HCT116 (cell line): Measurements from ENCODE around the gene SORL1-AS1.

Source experiments
- ATAC-seq: fragments of 200-7000 bp; cut with Tn5 transposase; 2 replicates; pipeline ENCODE4 v1.9.1; 2020; ENCODE audit warnings: mild to moderate bottlenecking, moderate library complexity
- BruUV-seq: library from RNA; stranded (reverse); fragments of 400-500 nt; replicated peaks from 2 replicates; lab custom pipeline; 2021; lab: Mats Ljungman, UMichigan
- CTCF ChIA-PET: fragments of 300-600 bp; sonication (Branson Sonifier 250); formaldehyde crosslinking; loops from one replicate; lab custom pipeline; 2021; ENCODE audit warnings: antibody characterized with exemption; lab: Charles Lee
- POLR2A ChIA-PET: fragments of 300-600, 350-600 bp; sonication (Branson Sonifier 250); formaldehyde crosslinking; loops from one replicate; lab custom pipeline; 2021; ENCODE audit warnings: antibody characterized with exemption; lab: Charles Lee
- RAD21 ChIA-PET, 2 experiments: fragments of 300-600 bp; sonication (Branson Sonifier 250); formaldehyde crosslinking; loops; one replicate each; lab custom pipeline; 2023; ENCODE audit warnings: low total read pairs in 2 of 2; ENCODE audit not compliant: uncharacterized antibody in 2 of 2, unreplicated experiment in 2 of 2, low non-redundant PET in 1 of 2; lab: Charles Lee
- DNase-seq: peaks from one replicate; pipeline ENCODE4 v3.0.0-alpha.2; 2010; ENCODE audit warnings: low read depth, low spot score
- H2AFZ ChIP-seq: fragments of 200-600 bp; shearing (Covaris generic), sonication (generic); 2 replicates; pipeline ENCODE4 v1.6.1; 2017; ENCODE audit warnings: low read depth, mixed run types, mixed read lengths, antibody characterized with exemption, low read length; ENCODE audit not compliant: poor library complexity, severe bottlenecking
- H3K27ac ChIP-seq: 2 replicates; pipeline ENCODE4 v1.5.1; 2012; ENCODE audit warnings: low read depth, low read length
- H3K27me3 ChIP-seq: fragments of 200-600 bp; sonication (generic); 2 replicates; pipeline ENCODE4 v1.6.1; 2016; ENCODE audit warnings: mixed run types, low read length, mixed read lengths; ENCODE audit not compliant: insufficient read depth
- H3K36me3 ChIP-seq, 2 experiments: fragments of 200-500 bp in 1 of 2; fragments of 200-600 bp in 1 of 2; sonication (Bioruptor generic) in 1 of 2; sonication (generic) in 1 of 2; 2 replicates each; pipeline versions ENCODE4 v1.5.1 to v1.6.1; 2014 to 2016; ENCODE audit warnings: low read length in 2 of 2, inconsistent platforms in 1 of 2, mixed read lengths in 1 of 2, mixed run types in 1 of 2; ENCODE audit not compliant: insufficient read depth in 2 of 2, control insufficient read depth in 1 of 2
- H3K4me1 ChIP-seq, 2 experiments: fragments of 200-600 bp in 1 of 2; sonication (generic) in 1 of 2; 2 replicates each; pipeline versions ENCODE4 v1.5.1 to v1.6.1; 2012 to 2017; ENCODE audit warnings: low read length in 2 of 2, inconsistent platforms in 1 of 2, mild to moderate bottlenecking in 1 of 2, mixed read lengths in 1 of 2, mixed run types in 1 of 2, moderate library complexity in 1 of 2; ENCODE audit not compliant: insufficient read depth in 2 of 2, control insufficient read depth in 1 of 2
- H3K4me2 ChIP-seq: fragments of 200-600 bp; sonication (generic); 2 replicates; pipeline ENCODE4 v1.6.1; 2017; ENCODE audit warnings: mixed run types, low read length, mixed read lengths
- H3K4me3 ChIP-seq, 2 experiments: fragments of 200-600 bp in 1 of 2; sonication (generic) in 1 of 2; replicated peaks in 1 of 2; 2 replicates each; pipeline ENCODE4 v1.5.1; 2011 to 2016; ENCODE audit warnings: low read length in 2 of 2, control low read depth in 1 of 2, low read depth in 1 of 2, mild to moderate bottlenecking in 1 of 2, mixed read lengths in 1 of 2, mixed run types in 1 of 2
- H3K79me2 ChIP-seq: fragments of 200-600 bp; sonication (generic); 2 replicates; pipeline ENCODE4 v1.6.1; 2017; ENCODE audit warnings: mild to moderate bottlenecking, mixed run types, low read length, moderate library complexity, mixed read lengths; ENCODE audit not compliant: insufficient read depth
- H3K9ac ChIP-seq: fragments of 200-600 bp; sonication (generic); 2 replicates; pipeline ENCODE4 v1.6.1; 2016; ENCODE audit warnings: low read length, mixed read lengths
- H3K9me2 ChIP-seq: fragments of 200-600 bp; sonication (generic), shearing (Covaris generic); 2 replicates; pipeline ENCODE4 v1.6.1; 2017; ENCODE audit warnings: mixed run types, mild to moderate bottlenecking, moderate library complexity; ENCODE audit not compliant: insufficient read depth
- H3K9me3 ChIP-seq, 2 experiments: fragments of 200-500 bp in 1 of 2; fragments of 200-600 bp in 1 of 2; sonication (Bioruptor generic) in 1 of 2; sonication (generic) in 1 of 2; 2 replicates each; pipeline ENCODE4 v1.6.1; 2014 to 2017; ENCODE audit warnings: low read length in 2 of 2, mixed read lengths in 2 of 2, inconsistent platforms in 1 of 2, low read depth in 1 of 2, mild to moderate bottlenecking in 1 of 2, mixed run types in 1 of 2, moderate library complexity in 1 of 2; ENCODE audit not compliant: control insufficient read depth in 1 of 2, insufficient read depth in 1 of 2
- H4K20me1 ChIP-seq: fragments of 200-600 bp; sonication (generic), shearing (Covaris generic); 2 replicates; pipeline ENCODE4 v1.6.1; 2017; ENCODE audit warnings: mixed run types, mild to moderate bottlenecking, moderate library complexity; ENCODE audit not compliant: insufficient read depth
- CBX3 ChIP-seq: IDR thresholded peaks from 2 replicates; pipeline ENCODE4 v1.6.1; 2012; ENCODE audit warnings: low read depth
- CEBPB ChIP-seq: IDR thresholded peaks from 2 replicates; pipeline ENCODE4 v1.6.1; 2012; ENCODE audit warnings: low read depth
- EGR1 ChIP-seq: IDR thresholded peaks from 2 replicates; pipeline ENCODE4 v1.6.1; 2012; ENCODE audit warnings: low read depth
- EZH2phosphoT487 ChIP-seq: fragments of 200-600 bp; IDR thresholded peaks from 2 replicates; pipeline ENCODE4 v1.6.1; 2018; ENCODE audit warnings: antibody characterized with exemption, borderline replicate concordance
- FOSL1 ChIP-seq: IDR thresholded peaks from 2 replicates; pipeline ENCODE4 v1.6.1; 2012; ENCODE audit warnings: low read depth
- MAX ChIP-seq: IDR thresholded peaks from 2 replicates; pipeline ENCODE4 v1.6.1; 2012
- POLR2AphosphoS5 ChIP-seq: IDR thresholded peaks from 2 replicates; pipeline ENCODE4 v1.6.1; 2011; ENCODE audit warnings: mild to moderate bottlenecking, low read depth, low read length, moderate library complexity
- SP1 ChIP-seq: IDR thresholded peaks from 2 replicates; pipeline ENCODE4 v1.6.1; 2012; ENCODE audit warnings: low read depth
- SRF ChIP-seq: IDR thresholded peaks from 2 replicates; pipeline ENCODE4 v1.6.1; 2012; ENCODE audit warnings: low read depth
- YY1 ChIP-seq: IDR thresholded peaks from 2 replicates; pipeline ENCODE4 v1.6.1; 2011; ENCODE audit warnings: low read length, low read depth, moderate library complexity, mild to moderate bottlenecking; ENCODE audit not compliant: insufficient replicate concordance; ENCODE audit errors: extremely low read depth
- ZNF274 ChIP-seq: fragments of 200-500 bp; sonication (Bioruptor generic); IDR thresholded peaks from 2 replicates; pipeline ENCODE4 v1.6.1; 2014; ENCODE audit warnings: mild to moderate bottlenecking, low read depth, low read length, inconsistent platforms
- intact Hi-C: fragments of 100-400 bp; cut with micrococcal nuclease; formaldehyde crosslinking; loops from 2 replicates; pipeline ENCODE4 v1.10.0; 2022
- TF ChIP-seq, protein P1 (sequence below): IDR thresholded peaks from 2 replicates; pipeline ENCODE4 v1.6.1; 2011; ENCODE audit warnings: mild to moderate bottlenecking, low read length, moderate library complexity; ENCODE audit not compliant: insufficient replicate concordance; ENCODE audit errors: extremely low read depth
- TF ChIP-seq, protein P2 (sequence below): IDR thresholded peaks from 2 replicates; pipeline ENCODE4 v1.6.1; 2012
- TF ChIP-seq, protein P3 (sequence below): IDR thresholded peaks from 2 replicates; pipeline ENCODE4 v1.6.1; 2012; ENCODE audit warnings: low read depth
- TF ChIP-seq, protein P4 (sequence below), 3 experiments: fragments of 200-600 bp in 1 of 3; sonication (generic) in 1 of 3; IDR thresholded peaks in 2 of 3; conservative IDR thresholded peaks in 1 of 3; 2 replicates each; pipeline ENCODE4 v1.5.1; 2012 to 2017; ENCODE audit warnings: low read depth in 2 of 3, low read length in 2 of 3, antibody characterized with exemption in 1 of 3, borderline replicate concordance in 1 of 3, control low read depth in 1 of 3, mild to moderate bottlenecking in 1 of 3, mixed read lengths in 1 of 3, mixed run types in 1 of 3, moderate library complexity in 1 of 3; ENCODE audit not compliant: insufficient read depth in 1 of 3

SORL1-AS1 gene

DNA sequence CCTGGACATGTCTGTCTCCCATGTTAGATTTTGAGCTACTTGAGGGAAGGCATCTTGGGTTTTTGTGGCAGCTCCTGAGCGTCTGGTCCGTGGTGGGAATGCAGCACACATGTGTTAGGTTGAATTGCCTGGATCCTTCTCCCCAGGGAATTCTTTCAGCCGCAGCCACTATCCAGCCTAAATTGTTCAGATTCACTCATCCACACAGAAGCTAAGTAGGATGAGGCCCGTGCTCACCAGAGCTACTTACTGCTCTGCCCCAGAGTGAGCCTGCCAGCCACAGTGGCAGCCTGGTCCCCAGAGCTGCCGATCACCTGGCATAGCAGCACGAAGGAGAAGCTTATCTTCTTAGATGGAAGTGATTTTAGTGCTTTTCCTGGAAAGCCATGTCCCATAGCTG is 34.4 kb upstream of the SORL1-AS1 start (continued):
- TF ChIP-seq, protein P1, sequence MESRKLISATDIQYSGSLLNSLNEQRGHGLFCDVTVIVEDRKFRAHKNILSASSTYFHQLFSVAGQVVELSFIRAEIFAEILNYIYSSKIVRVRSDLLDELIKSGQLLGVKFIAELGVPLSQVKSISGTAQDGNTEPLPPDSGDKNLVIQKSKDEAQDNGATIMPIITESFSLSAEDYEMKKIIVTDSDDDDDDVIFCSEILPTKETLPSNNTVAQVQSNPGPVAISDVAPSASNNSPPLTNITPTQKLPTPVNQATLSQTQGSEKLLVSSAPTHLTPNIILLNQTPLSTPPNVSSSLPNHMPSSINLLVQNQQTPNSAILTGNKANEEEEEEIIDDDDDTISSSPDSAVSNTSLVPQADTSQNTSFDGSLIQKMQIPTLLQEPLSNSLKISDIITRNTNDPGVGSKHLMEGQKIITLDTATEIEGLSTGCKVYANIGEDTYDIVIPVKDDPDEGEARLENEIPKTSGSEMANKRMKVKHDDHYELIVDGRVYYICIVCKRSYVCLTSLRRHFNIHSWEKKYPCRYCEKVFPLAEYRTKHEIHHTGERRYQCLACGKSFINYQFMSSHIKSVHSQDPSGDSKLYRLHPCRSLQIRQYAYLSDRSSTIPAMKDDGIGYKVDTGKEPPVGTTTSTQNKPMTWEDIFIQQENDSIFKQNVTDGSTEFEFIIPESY: no peak

- no TSS peak for BruUV-seq
Observed at GRCh38 chr11:121486054-121486453, 33.3 kb upstream of the SORL1-AS1 start.

More at GRCh38 chr11:121486054-121486453, 33.3 kb upstream of the SORL1-AS1 start:
- ChIA-PET RAD21 (no interaction called here), POLR2A (no interaction called here), CTCF (no interaction called here)
- Histone ChIP-seq H3K36me3 (no peaks in the 10 kb centered on the region; a peak in 1 of 4 replicates), H3K27me3 (no peaks in the 10 kb centered on the region), H4K20me1 (no peaks in the 10 kb centered on the region), H3K79me2 (no peaks in the 10 kb centered on the region), H3K4me3 (no peak overlapping the region), H3K9ac (no peak overlapping the region), H3K4me2 (no peak overlapping the region), H3K4me1 (no peaks in the 10 kb centered on the region), H3K27ac (no peak overlapping the region), H3K9me2 (no peaks in the 10 kb centered on the region), H2AFZ (no peak overlapping the region), H3K9me3 (no peaks in the 10 kb centered on the region)
- intact Hi-C loops: no loop called here
- no peak for DNase-seq
- no peak for TF ChIP-seq SRF
- TF ChIP-seq, protein P2, sequence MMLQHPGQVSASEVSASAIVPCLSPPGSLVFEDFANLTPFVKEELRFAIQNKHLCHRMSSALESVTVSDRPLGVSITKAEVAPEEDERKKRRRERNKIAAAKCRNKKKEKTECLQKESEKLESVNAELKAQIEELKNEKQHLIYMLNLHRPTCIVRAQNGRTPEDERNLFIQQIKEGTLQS: no peak
- TF ChIP-seq ZNF274: no peak
- no peak for TF ChIP-seq FOSL1
- TF ChIP-seq CBX3: no peak
- TF ChIP-seq, protein P3, sequence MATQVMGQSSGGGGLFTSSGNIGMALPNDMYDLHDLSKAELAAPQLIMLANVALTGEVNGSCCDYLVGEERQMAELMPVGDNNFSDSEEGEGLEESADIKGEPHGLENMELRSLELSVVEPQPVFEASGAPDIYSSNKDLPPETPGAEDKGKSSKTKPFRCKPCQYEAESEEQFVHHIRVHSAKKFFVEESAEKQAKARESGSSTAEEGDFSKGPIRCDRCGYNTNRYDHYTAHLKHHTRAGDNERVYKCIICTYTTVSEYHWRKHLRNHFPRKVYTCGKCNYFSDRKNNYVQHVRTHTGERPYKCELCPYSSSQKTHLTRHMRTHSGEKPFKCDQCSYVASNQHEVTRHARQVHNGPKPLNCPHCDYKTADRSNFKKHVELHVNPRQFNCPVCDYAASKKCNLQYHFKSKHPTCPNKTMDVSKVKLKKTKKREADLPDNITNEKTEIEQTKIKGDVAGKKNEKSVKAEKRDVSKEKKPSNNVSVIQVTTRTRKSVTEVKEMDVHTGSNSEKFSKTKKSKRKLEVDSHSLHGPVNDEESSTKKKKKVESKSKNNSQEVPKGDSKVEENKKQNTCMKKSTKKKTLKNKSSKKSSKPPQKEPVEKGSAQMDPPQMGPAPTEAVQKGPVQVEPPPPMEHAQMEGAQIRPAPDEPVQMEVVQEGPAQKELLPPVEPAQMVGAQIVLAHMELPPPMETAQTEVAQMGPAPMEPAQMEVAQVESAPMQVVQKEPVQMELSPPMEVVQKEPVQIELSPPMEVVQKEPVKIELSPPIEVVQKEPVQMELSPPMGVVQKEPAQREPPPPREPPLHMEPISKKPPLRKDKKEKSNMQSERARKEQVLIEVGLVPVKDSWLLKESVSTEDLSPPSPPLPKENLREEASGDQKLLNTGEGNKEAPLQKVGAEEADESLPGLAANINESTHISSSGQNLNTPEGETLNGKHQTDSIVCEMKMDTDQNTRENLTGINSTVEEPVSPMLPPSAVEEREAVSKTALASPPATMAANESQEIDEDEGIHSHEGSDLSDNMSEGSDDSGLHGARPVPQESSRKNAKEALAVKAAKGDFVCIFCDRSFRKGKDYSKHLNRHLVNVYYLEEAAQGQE: no peak
- TF ChIP-seq SP1: no peak
- TF ChIP-seq EGR1: no peak
- no peak for TF ChIP-seq MAX
- TF ChIP-seq, protein P1: no peak
- no peak for TF ChIP-seq YY1
- TF ChIP-seq POLR2AphosphoS5: no peak
- no peak for TF ChIP-seq EZH2phosphoT487
- TF ChIP-seq, protein P4, sequence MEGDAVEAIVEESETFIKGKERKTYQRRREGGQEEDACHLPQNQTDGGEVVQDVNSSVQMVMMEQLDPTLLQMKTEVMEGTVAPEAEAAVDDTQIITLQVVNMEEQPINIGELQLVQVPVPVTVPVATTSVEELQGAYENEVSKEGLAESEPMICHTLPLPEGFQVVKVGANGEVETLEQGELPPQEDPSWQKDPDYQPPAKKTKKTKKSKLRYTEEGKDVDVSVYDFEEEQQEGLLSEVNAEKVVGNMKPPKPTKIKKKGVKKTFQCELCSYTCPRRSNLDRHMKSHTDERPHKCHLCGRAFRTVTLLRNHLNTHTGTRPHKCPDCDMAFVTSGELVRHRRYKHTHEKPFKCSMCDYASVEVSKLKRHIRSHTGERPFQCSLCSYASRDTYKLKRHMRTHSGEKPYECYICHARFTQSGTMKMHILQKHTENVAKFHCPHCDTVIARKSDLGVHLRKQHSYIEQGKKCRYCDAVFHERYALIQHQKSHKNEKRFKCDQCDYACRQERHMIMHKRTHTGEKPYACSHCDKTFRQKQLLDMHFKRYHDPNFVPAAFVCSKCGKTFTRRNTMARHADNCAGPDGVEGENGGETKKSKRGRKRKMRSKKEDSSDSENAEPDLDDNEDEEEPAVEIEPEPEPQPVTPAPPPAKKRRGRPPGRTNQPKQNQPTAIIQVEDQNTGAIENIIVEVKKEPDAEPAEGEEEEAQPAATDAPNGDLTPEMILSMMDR (IDR thresholded peaks at IDR 0.05 in 2 of 3, conservative IDR thresholded peaks at IDR 0.05 in 1 of 3; ENCODE audit: borderline replicate concordance in 1 of 3, insufficient read depth in 1 of 3, low read depth in 2 of 3, low read length in 2 of 3): no peak
- TF ChIP-seq CEBPB: no peak
- ATAC-seq: no peak
